HG03442 (cell line): Measurements from ENCODE around the gene QKI.
A peak's percentile ranks its signal among the peaks of the same experiment; 100 is the strongest.

Experiments used
- ATAC-seq: cut with Tn5 transposase; IDR thresholded peaks from one replicate; pipeline ENCODE4 v1.9.1; 2021; ENCODE audit warnings: mild to moderate bottlenecking, moderate library complexity; ENCODE audit not compliant: unreplicated experiment

Gene QKI

DNA sequence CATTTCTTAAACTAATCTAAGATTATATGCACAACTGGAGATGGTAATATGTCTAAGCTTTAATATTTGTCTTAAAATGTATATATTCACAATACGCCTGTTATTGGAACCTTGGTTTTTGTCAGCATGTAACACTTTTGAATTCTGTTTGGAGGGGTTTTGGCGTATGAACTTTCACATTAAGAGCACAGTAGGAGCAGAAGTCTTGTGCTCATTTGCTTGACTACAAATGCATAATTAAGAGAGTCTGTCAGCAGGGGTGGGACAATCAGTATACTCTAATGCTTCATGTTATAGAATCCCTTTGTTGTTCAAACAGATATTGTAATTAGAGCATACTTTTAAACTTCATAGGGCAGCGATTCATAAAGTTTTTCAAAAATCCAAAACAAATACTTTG, 112.8 kb downstream of the QKI start:
- no peak for ATAC-seq

DNA sequence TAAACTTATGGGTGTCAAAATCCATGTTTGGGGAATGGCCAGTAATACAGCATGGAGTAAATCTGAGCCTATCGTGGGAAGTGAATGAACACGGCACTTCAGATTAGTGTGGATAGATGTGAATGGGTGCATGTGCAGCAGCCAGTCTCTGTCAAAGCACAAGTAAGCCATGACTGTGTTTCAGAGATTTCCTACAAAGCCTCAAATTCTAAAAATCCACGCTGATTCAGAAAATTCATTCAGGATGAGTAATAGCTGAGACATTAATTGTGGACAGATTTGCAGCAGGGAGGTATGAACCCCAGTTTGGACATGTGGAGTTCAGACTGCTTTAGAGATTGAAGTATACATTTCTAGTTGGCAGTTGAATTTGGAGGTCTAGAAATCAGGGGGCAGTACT, 115.1 kb downstream of the QKI start:
- no peak for ATAC-seq

DNA sequence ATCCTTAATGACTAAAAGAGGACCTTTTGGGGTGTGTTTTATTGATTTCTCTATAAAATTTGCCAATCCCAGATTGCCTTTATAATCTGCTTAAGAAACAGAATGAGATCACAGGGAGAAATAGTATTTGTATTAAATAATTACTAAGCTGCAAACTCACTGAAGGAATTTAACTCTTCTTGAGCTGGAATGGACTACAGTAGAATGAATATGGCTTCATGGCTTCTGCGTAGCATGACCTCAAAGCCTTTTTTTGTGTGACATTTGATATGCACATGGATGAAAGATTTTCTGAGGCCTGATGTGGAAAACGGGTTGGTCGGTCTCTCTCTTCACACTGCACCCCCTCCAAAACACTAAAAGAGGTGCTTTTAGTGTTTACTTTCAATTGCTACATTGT, 115.9 kb downstream of the QKI start:
- no peak for ATAC-seq

DNA sequence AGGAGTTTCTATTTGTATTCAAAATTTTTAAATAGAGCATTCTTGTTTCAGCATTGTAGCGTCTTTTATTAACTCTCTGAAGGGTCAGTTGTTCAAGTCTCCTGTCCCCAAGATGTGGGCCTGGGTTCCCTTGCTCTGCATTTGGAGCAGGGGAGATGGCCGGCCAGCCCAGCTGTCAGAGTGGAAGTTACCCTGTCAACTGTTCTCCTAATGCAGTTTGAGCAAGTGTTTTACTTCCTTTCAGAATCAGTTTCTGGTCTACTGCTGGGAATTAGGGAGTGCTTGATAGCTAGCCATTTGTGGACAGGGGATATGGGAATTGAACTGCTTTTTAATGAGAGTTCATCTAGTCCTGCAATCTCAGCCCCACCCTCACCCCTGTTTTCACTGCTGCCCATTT, 116.6 kb downstream of the QKI start:
- no peak for ATAC-seq

DNA sequence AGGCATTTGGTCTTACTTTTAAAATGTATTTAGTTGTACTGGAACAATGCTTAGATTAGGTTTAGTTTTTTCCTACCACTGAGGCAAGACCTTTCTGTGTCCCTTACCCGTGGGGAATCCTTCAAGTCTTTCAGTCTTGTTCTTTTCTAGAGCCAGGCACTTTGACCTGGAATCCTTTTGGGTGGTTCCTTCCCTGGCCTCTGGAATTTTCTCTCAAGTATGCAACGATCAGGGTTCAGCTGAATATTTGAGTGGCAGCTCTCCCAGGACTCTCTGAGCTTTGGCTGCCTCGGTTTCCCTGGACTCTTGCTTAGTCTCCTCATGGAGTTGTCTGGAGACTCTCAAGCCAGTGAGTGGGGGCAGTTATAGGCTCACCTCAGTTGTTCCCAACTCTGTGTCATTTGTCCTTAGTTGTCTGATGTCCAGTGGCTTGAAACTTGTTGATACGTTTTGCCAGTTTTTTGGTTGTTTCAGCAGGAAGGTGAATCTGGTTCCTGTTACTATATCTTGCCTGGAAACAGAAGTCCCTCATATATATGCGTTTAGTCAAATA, 118.1 kb downstream of the QKI start:
- no peak for ATAC-seq

DNA sequence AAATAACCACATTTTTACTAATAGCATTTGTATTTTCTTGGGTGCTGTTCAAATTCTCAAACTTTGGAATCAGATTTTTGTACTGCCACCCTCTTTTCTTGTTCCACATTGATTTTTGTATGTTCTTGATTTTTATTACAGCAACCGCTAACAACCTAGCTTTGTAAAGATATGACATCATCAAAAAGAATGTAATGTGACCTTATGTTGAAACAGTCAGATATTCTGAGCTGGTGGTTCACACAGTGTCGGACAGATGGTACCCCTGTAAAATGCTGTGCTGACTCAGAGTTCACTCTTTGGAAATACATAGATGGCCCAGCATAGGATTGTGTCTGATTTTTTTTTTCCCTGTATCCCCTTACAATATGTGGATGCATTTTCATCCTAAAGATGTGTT, 118.9 kb downstream of the QKI start:
- ATAC-seq = no peak

DNA sequence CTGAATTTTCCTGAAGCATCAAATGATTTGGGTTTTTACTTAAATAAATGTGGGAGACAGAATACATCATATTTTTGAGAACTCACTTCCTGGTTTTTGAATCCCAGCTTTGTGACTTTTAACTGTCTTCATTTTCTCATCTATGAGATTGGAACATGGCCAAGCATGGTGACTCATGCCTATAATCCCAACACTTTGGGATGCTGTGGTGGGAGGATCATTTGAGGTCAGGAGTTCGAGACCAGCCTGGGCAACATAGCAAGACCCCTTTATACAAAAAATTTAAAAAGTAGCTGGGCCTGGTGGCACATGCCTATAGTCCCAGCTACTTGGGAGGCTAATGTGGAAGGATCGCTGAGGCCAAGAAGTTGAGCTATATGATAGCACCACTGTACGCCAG, 122.3 kb downstream of the QKI start:
- ATAC-seq = no peak

DNA sequence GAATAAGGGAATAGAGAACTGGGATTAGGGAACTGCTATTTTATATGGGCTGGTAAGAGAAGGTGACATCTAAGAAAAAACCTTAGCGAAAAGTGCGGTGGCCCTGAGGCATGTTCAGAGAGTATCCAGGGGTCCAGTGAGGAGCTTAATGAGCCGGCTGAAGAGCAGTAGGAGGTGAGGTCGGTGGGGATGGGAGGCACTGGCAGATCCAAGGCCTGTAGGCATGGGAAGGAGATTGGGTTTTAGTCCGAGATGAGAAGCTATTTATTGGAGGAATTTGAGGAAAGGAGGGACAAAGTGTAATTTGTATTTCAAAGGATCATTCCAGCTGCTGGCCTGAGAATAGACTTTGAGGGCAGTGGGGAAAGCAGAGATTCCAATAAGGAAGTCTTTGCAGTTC, 123.8 kb downstream of the QKI start:
- ATAC-seq = no peak

DNA sequence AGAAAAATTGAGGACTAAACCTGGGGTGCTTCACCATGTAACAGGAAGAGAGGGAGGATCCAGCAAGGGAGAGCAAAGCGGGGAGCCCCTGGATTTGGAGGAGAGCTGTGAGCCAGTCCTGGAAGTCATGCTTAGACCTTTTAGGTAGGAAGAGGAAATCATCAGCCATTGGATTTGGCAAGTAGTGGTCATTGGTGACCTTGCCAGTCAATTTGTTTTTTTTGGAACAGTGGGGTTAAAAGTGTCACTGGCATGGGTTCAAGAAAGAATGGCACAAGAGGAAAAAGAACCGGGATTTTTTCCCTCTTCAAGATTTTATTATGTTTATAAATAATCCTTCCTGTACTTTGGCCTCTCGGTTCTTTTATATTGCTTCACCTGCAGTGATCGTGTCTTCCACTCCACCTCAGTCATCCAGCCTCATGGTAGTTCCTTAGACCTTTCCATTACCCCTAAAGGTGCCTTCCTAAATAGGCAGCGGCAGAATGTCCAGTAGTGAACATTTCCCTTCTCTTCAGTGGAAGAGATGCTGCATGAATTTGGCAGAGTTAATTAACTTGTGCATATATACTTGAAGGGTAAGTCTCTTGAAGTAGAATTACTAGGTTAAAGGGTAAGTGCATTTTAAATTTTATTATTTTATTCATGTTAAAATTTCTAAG, 124.7 kb downstream of the QKI start:
- no peak for ATAC-seq

DNA sequence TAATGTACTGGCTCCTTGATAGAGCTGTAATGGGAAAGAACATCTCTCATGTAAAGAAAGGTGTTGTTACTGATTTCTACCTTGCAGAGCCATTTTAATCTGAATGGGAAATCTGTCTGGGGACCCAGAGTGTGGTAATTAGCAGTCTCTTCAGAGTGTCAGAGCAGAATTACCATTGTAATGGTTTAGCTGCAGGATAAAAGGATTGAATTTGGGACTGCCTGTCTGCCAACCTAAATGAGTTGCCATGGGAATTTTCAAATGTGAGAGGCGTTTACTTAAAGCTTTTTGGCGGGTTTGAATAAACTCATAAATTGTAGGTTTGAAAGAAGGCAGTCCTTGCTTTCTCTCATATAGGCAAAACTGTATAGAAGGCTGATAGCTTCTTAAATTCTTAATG, 128.8 kb downstream of the QKI start:
- no peak for ATAC-seq

DNA sequence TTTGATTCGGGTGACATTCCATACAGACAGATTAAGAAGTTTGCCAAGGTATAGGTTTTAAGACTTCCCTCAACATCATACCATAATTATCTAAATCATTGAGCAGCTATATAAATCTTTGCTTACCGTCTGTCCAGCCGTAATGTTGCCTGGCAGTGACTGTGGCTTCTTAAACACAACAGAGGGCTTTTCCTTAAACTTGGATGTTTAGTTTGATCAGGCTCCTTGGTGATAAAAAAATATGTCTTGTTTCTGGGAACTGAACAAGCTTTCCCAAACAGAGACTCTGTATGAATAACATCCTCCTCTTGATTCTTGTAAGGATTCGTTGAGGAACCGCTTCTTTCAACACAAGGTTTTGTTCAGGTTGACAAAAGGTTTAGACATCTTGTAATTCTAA, 130.9 kb downstream of the QKI start:
- no peak for ATAC-seq

DNA sequence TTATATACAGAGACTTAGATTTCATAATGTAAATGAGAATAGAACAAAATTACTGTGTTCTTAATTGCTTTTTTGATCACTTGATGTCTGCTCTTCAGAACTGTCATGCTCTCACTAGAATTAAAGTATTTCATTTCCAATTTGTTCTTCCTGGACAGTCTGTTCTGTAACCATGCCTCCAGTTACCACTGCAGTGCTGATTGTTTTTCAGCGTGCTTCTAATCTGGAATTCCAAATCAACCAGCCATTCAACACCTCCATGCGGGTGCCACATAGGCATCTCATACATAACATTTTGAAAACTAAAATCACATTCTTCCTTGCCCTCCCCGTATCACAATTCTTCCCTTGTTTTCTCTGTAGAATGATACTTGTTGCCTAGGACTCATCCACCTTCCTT, 132.8 kb downstream of the QKI start:
- no peak for ATAC-seq

DNA sequence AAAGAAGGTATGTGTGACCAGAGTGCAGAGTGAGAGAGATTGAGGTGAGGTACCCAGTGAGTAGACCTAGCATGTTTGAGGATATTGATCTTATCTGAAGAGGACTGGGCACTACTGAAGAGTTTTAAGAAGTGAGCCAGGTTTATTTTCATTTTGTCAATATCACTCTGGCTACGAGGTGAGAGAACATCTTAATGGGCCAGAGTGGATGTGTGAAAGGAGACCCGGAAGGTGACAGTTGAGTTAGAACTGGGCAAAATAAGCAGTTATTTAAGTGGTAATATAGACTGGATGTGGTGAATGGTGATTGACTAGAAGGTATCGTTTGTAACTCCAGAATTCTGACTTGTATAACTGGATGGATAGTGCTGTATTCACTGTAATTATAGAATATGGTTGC, 134.1 kb downstream of the QKI start:
- no peak for ATAC-seq

DNA sequence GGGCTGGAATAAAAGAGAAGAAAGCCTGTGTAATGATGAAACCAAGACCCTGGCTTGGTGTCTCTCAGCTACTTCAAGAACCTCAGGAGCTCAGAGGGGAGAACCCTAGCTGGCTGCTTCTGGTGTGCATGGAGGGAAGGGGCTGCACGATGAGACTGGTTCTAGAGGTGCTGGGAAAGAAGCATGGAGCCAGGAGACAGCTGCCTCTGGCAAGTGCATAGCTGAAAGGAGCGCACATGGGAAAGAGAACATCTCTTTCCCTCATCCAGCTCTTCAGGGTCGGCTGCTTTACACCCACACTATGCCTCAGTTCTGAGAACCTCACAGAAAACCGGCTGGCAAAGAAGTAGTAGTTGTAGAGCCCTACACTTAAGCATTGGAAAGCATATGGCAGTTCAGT, 139.5 kb downstream of the QKI start:
- ATAC-seq = no peak

DNA sequence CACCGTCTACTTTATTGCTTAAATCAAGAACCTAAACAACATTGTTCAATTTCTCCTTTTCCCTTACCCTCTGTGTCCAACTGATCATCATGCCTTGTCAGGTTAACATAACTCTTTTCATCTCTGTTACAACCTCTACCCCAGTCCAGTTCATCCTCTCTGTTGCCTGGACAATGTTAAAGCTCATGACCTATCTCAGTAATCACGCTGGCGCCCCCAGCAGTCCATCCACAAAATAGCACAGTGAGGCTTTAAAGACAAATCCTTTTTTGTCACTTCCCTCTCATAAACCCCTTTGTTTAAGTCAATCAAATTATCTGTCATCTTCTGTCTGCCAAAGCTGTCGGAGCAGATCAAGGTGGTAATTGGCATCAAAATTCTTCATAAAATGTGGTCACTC, 140.1 kb downstream of the QKI start:
- ATAC-seq = peak; percentile 47

DNA sequence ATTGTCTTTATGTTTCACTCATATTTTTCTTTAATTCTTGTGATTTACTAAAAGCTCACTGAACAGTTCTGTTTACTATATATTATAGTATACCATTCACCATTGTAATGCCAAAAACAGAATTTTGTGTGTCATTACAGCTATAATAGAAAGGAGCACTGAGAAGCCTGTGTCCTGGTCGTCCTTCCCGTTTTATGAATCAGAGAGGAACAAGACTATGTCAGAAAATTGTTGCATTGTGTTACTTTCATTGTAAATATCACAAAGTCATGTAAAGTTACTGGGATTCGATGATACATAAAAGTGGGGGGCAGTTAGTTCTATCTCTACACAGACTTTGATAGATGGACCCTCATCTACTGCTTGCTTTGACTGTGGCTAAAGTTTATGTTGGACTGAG, 145.1 kb downstream of the QKI start:
- ATAC-seq = no peak

DNA sequence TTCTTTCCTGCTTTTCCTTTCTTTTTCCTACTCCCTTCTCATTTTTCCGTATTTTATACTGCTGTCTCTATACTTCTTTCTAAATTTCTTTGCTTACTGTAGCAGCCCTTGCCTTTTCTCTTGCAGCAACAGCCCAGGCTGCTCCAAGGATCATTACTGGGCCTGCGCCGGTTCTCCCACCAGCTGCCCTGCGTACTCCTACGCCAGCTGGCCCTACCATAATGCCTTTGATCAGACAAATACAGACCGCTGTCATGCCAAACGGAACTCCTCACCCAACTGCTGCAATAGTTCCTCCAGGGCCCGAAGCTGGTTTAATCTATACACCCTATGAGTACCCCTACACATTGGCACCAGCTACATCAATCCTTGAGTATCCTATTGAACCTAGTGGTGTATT, 148.8 kb downstream of the QKI start:
- no peak for ATAC-seq

DNA sequence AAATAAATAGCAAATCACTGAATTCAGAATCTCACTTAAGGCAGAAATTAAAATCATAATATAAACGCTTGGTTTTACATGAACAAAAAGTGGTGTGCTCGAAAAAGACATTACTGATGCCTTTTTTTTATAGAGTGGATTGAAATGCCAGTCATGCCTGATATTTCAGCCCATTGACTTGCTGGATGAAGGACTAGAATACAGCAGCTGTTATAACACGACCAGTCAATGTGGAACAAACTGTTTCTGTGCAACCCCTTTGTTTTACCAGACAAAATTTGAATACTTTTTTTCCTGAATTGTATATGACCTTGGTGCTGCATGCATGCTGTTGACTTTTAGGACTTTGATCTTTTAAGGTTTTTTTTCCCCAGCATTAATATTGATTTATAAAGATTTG, 150.0 kb downstream of the QKI start:
- ATAC-seq = no peak

DNA sequence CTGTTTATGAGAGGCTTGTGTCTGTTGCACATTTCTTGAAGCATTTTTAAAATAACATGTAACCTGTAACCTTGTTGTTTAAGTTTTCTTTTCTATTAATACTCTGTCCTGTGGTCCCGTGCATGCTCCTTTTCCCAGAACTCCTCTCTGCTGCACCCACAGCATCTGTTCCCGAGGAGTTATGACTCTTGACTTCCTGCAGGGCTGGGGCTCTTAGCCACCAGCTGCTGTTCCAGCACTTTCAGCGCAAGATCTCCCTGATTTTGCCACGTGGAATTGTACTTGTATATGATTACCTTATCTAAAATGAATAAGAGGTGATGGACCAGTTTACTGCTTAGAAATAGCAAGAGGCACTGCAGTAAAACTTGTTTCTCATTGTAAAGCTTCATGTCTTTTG, 150.6 kb downstream of the QKI start:
- no peak for ATAC-seq

DNA sequence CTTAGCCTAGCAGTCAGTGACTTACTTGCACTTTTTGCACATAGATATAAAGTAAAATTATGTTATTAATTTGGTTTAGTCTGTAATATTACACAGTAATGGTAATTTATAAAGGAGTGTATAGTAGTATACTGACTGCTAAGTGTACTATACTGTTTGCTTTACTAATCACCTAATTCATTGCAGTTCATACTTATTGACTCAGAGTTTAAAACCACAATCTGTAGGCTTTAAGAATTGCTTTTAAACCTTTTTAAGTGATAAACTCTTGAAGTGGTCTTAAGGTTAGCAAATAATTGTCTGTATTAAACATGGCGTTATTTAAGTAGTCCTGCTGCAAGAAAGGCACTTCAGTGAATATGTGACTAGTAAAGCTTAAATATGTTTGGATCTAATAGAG, 151.5 kb downstream of the QKI start:
- ATAC-seq = no peak

DNA sequence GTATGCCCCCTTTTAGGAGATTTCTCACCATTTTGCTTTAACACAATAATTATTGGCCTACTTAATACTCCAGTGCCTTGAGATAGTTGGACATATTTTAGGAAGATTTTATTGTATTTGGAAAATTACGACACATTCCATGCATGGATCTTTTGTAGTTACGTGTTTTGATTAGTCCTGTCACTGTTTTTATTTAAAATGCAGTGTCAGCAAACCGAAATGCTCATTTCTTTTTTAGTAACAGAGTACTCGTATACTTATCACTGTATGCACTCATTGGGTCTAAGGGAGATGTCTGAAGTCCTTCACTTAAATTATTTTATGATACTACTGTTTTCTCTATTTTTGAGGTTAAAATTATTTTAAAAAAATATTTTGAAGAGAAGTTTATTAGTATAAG, 153.8 kb downstream of the QKI start:
- no peak for ATAC-seq

DNA sequence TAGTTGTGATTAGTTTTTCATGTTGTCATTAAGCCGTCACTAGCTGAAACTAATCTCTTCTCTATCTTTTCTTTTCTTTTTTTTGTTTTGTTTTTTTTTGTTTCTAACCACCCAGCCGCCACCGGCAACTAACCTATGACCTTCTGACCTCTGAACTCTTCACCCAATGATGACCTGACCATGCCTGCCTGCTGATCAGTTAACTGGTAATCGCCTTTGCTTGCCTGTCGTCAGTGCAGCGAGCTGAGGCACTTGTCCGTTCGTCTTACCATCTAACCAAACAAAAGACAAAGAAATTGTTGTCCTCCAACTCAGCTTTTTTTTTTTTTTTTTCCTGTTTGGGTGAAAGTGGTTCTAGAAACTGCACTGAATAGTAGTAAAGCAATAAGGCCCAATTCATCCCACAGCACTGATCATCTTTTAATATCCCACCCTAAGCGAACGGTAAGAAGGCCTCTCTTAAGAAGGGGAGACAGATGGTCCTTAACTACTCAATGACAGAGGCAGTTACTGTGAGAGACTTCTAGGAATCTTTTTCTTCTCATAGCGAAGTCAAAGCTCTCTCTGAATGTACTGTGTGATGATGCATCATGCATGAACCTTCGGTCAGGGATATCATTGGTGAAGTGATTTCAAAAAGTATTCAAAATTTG, 156.2 kb downstream of the QKI start:
- no peak for ATAC-seq

DNA sequence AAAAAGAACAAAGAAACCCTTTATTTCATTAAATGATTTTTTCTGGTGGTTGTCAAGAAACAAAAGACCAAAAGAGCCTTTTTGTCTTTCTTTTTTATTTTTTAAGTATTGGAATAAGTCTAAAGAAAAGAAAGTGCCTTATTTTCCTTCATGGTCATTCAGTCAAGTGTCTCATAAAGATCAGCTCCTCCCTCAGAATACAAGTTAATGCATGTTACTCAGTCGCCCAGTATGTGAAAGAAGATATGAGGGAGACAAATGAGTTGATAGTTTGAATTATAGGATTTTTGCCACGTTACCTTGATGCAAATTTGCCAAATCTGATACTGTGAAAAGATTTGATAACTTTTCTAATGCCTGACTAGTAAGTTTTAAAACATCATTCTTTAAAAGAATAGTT, 157.2 kb downstream of the QKI start:
- no peak for ATAC-seq
